GM21360 (cell line): Measurements from ENCODE around the gene TMEM178B.

Source experiments
- ATAC-seq: cut with Tn5 transposase; IDR thresholded peaks from one replicate; pipeline ENCODE4 v1.9.1; 2021; ENCODE audit warnings: mild to moderate bottlenecking, moderate library complexity; ENCODE audit not compliant: unreplicated experiment

Gene TMEM178B

GRCh38 chr7:141411133-141411532 lies 337.3 kb downstream of the TMEM178B start:
- no peak for ATAC-seq

- ATAC-seq, result no peak
These were observed 342.1 kb downstream of the TMEM178B start for GRCh38 chr7:141415999-141416398.

DNA sequence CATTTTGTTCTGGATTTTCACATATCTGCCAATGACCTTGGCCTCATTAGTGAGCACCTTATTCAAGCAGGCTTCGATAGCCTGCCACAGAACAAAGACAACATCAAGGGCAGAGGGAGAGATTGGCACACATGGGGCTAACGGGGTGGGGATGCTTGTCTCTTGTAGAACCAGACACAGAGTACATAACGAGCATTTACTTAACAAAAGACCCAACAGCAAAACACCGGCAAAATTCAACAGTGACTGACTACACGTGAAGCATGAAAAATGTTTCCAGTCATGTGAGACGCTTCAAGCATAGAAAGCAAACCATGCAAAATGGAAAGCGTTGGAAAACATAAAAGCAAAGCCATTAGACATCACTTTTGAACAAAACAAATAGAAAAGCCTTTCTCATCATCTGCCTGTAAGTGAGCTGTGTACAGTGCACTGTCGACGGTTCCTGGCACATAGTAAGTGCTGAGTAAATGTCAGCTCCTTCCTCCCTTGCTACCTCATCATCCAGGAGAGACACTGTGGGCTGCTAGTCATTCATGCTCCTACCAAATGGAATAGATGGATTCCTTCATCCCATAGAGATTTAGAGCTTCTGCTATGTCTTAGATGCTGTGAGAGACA lies 342.9 kb downstream of the TMEM178B start:
- no peak for ATAC-seq

GRCh38 chr7:141417506-141417905 lies 343.6 kb downstream of the TMEM178B start:
- no peak for ATAC-seq

DNA sequence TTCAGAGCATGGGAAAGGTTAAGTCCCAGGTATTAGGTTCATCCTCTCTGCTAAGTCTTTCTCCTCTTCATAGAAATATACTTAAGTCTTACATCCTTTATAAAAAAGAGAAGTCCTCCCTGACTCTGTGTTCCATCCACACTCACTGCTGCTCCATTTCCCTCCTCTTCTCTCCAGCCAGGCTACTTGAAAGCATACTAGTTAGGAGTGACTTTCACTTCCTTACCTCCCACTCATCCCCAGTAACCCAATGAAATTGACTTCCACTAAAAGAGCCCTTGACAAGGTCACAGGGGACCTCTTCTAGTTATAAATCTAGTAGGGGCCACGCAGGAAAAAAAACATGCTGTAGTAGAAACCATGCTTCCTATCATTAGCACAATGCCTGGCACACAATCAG lies 344.2 kb downstream of the TMEM178B start:
- no peak for ATAC-seq

DNA sequence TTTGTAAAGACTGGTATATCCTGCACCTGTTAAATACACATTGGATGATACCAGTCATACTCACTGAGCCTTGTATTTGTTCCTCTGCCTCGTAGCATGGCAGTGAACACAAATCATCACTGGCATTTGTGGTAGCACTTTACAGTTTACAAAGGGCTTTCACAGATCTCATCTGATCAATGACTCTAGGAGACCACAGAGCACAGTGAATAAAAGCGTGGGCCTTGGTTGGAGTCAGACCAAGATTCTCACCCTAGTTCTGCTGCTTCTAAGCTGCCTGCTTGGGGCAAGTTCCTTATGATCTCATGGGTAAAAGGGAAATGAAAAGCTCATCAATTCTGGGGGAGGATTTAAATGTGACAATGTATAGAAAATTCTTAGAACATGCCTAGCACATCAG lies 347.4 kb downstream of the TMEM178B start:
- no peak for ATAC-seq

GRCh38 chr7:141427134-141427533 lies 353.3 kb downstream of the TMEM178B start:
- no peak for ATAC-seq

DNA sequence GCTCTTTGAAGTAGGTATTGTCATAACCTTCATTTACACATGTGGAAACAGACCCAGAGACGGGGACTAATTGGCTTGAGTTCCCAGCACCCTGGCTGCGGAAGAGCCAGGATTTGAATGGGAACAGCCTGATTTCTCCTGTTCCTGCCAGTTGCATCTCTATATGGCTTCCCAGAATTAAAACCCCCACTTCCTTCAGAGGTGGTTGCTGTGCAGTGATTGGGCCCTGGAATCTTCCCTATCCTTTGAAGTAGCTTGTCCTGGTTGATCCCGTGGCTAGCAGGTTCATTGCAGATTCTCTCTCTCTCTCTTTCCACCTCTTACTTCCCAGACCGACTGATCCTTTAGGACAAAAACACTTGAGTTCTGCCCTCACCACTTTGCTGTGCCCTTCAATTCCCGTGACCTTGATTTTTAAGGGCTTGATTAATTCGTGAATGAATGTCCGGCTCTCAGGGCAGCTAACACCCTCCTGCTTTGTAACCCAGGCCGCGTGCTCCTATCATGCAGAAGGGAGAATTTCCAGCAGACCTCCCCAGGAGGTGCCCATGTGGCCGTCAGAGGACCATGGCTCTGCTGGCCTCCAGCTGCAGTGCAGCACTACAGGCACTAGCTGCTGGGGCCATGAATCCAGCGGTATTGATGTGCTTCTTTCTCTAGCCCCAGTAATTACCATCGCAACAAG lies 356.7 kb downstream of the TMEM178B start:
- no peak for ATAC-seq

- ATAC-seq, result no peak
These were observed 357.2 kb downstream of the TMEM178B start for GRCh38 chr7:141431140-141431479.

- no peak for ATAC-seq
These were observed 357.8 kb downstream of the TMEM178B start for GRCh38 chr7:141431711-141432110.

DNA sequence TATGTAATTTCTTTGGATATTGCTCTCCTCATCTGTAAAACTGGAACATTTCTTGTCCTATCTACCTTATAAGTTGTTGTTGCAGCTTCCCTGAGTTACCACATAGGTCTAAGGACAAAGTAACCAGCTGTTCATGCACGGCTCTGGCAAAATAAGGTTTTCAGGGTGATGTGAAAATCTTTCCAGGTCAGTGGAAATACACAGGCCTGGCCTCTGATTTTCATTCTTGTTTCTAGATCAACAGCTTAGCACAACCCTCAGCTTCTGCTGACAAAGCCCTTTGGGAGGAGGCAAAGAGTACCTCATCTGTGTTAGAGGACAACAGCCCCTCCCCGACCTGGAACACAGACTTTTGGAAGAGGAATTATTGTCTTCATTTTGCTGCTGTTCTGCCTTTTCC lies 359.8 kb downstream of the TMEM178B start:
- ATAC-seq, result no peak

DNA sequence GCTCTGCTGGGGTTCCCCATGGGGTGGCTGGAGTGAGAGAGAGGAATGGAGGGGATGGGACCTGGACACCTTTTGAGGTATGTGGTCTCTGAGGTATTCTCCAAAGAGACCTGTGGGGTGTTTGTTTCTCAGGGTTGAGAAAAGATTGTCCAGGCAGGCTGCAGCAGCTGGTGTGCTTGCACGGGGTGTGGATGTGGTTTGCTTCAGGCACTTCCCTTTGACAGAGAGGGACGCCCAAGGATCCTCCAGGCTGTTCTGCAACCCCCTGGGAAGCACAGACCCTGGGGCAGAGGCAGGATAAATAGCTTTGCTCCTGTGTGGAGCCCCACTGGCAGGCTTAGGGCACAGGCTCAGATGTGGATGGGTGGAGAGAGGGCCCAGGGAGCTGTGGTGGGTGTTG lies 362.3 kb downstream of the TMEM178B start:
- no peak for ATAC-seq

DNA sequence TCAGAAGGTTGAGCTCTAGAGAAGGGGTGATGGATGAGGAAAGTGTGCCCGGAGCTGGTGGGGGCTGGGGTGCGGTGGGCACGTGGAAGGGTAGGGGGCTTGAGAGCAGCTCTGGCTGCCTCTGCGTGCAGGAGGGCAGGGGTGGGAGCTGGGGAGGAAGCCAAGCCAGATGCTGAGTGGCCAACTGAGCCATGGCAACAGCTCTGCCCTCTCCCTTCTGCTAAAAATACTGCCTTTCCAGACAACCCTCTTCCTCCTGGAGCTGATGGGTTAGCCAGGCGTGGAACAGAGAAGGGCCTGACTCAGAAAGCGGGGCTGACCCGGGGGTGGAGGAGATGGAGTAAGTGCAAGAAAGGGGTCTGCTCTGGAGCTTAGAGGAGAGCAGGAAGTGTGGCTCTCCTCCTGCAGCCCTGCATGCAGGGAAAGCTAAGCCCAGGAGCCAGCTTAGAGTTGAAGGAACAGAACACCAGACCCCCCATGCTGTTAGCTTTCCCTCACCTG lies 362.8 kb downstream of the TMEM178B start:
- ATAC-seq, result no peak

DNA sequence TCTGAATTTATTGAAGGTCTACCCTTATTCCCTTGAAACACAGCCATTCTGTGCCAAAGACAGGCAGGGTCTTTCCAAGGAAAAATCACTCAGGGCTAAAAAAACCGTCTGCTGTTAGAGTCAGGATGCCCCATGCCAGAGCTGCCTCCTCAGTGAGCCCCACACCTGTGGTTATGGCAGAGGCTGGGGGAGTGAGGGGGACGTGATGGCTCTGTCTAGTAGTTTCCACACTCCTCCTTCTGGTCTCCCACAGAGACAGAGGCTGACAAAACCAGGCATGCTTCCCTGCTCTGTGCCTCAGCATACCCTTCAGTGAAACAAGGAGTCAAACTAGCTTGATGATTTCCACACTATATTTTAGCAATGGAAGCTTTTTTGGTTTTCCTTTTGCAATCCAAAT lies 365.3 kb downstream of the TMEM178B start:
- no peak for ATAC-seq

DNA sequence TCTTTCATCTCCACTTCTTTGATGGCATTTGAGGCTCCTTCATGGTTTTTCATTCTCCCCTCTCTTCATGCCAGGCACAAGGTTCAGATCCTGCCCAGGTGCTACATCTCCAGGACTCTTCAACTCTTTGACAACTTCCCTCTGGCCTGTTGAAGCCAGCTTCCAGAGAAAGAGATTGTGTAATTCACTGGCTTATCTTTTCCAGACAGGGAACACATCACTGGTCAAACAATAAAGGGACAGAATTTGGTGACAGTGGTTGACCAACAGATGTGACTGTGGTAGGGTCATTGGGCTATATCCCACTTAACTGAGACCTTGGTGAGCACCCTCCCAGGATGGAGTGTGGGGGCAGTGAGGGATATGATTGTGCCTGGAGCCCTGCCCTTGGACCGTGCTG lies 365.9 kb downstream of the TMEM178B start:
- ATAC-seq, result no peak

DNA sequence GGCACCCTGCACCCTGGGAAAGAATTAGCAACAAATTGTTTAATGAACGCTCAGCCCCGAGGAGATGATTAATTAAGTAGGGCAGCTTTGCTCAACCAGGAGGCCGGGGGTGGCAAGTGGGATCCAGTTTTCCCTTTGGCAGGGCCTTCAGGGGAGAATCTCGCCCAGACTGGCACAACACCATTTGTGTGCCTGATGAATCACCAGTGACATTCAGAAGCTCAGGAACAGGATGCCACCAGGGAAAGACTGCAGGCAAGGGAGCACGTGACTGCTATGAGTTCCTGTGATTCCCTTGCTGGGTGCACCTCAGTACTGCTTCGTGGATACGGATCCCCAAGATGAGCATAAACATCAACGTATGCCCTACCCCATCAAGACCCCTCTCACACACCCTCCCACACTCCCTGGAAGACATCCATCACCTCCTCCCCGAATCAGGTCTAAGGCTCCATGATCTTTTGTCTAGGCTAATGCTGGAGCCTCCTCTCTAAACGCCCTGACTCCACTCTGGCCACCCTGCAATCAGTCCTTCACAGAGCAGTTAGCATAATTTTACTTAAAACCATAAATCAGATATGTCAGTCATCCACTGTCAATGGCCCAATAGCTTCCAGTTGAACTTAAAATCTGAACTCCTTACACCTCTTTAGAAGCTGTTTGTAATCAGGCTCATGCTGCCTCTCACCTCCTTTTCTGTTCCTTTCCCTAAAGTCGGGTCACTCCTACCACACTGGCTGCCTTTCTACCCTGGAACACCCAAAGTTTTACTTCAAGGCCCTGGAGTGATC lies 368.2 kb downstream of the TMEM178B start:
- no peak for ATAC-seq

DNA sequence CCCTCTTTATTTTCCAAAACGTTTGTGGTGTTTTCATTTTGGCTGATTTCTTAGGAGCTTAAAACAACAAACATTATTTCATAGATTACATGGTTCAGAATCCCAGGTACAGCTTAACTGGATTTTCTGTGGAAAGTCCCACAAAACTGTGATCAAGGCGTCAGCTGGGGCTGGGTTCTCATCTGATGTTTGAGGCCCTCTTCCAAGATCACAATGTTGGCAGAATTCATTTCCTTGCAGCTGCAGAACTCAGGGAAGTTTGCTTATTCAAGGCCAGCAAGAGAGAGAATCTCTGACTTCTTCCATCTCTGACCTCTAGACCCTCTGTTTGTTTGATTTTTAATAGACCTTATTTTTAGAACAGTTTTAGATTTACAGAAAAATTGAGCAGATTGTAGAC lies 368.9 kb downstream of the TMEM178B start:
- ATAC-seq, result no peak

DNA sequence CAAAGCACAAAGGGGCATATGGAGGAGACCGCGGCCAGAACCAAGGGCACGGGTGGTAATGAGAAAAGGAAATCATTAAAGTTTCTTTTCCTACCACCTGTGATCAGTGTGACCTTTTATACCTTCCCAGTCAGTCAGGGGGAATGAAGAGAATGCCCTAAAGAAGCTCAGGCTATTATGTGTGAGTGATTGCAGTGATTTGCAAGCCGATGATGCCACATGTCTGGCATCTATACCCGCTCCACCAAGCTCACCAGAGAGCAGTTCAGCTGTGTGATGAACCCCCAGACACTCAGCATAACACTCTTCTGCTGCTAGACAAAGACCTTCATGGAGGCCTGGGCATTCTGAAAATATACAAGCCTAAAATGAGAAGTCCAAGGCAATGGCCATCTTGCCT lies 371.1 kb downstream of the TMEM178B start:
- no peak for ATAC-seq

DNA sequence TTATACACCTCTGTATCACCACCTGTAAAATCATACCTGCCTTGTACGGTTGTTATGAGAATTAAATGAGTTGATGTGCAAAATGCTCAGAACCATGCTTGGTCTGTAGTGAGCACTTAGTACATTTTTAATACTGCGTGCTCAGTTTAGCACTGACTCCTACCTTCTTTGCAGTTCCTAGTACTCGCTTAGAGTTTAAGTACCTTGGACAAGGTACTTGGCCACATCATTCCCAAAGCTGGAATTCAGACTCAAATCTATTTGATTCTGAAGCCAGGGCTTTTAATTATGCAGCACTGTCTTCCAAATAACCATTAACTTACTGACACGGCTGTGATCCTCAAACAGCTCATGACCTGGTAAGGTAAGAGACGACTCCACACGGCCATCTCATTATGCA lies 377.4 kb downstream of the TMEM178B start:
- ATAC-seq, result no peak

DNA sequence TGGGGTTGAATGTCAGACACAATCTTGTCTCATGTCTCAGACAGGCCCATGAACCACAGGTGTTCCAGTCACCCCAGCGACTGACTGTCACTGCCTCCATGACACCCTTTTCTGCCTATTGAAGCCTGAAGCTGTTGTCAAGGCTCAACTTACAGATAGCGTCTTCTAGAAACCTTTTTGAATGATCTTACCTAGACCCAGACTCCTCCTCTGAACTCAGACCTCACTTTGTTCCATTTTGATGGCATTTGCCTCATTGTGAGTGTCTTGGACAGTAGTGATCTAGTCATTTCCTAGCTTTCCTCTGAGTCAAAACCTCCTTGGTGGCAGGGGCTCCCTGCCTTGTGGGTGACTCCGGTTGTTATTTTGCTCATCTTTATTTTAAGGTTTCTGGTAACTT lies 379.0 kb downstream of the TMEM178B start:
- no peak for ATAC-seq

- no peak for ATAC-seq
These were observed 380.5 kb downstream of the TMEM178B start for GRCh38 chr7:141454338-141454737.

DNA sequence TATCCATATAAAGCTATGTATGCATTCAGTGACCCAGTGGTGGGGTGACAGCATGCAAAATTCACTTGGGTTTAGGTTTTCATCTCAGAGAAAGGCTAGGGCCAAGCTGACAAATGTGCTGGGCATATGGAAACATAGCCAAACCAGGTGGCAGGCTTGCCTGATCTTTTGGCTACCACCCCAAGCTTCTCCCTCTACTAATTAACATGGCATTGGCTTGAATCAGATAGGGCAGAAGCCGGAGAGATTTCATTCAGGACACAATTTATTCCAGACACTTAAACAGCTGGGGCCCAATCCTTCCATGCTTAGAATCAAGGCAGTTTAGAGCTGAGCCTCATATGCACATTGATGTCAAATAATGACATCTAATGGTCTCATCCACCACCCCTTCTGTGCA lies 381.9 kb downstream of the TMEM178B start:
- ATAC-seq, result no peak
